ENCODE data around the gene CASD1.

DNA sequence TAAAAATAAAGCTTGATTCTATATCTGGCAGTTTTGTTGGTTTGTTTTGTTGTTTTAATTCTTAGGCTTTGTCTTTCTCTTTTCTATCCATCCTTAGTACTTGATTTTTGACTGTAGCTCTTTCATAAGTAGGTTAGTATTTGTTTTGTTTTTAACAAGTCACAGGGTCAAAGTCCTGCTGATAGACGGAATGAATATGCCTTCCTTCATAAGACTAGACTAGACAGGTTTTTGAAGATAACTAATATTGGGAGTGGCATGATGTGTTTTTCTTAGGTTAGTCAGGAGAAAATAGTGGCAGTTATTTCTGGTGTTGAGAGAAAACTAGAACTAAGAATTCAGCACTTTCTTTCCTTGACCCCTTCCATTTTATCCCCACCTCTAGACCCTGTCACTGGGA is 50.4 kb downstream of the CASD1 start:
- TF ChIP-seq EZH2phosphoT487 (IDR thresholded peaks at IDR 0.05; ENCODE audit: low read length) (no peak), EZH2 (optimal IDR thresholded peaks at IDR 0.05; ENCODE audit: low read depth, low read length) (no peak)

Measured in MM.1S (cell line).